Neutrophil (primary cell): ENCODE data around the gene WDR87.
"Not testable (repeated sequence)": the region's sequence is repeated elsewhere in the genome, so short reads cannot be mapped to it uniquely, and the experiment has no call there.

Experiments used
- H3K27ac ChIP-seq: fragments of 200-600 bp; sonication (generic); 2 replicates; pipeline ENCODE4 v1.5.1; 2016; ENCODE audit warnings: mild to moderate bottlenecking, moderate library complexity
- H3K27me3 ChIP-seq: fragments of 200-600 bp; sonication (generic); 2 replicates; pipeline ENCODE4 v1.6.0; 2016; ENCODE audit warnings: mild to moderate bottlenecking
- H3K36me3 ChIP-seq: fragments of 200-600 bp; sonication (generic); 2 replicates; pipeline ENCODE4 v1.5.1; 2017
- H3K4me1 ChIP-seq, 2 experiments: fragments of 200-600 bp in 1 of 2; sonication (generic) in 1 of 2; 1 replicate in 1 of 2; 2 replicates in 1 of 2; pipeline versions ENCODE4 v1.5.1 to v1.6.1; 2013 to 2016; ENCODE audit warnings: low read depth in 1 of 2, low read length in 1 of 2, mild to moderate bottlenecking in 1 of 2, moderate library complexity in 1 of 2; ENCODE audit not compliant: control insufficient read depth in 1 of 2, insufficient read depth in 1 of 2
- H3K4me3 ChIP-seq, 2 experiments: fragments of 200-600 bp in 1 of 2; sonication (generic) in 1 of 2; 1 replicate in 1 of 2; 2 replicates in 1 of 2; pipeline ENCODE4 v1.5.1; 2013 to 2016; ENCODE audit warnings: low read depth in 1 of 2, low read length in 1 of 2, mild to moderate bottlenecking in 1 of 2, moderate library complexity in 1 of 2
- H3K9me3 ChIP-seq: fragments of 200-600 bp; sonication (generic); 2 replicates; pipeline ENCODE4 v1.5.1; 2016
- TF ChIP-seq, protein P1 (sequence below): fragments of 200-600 bp; sonication (generic); IDR thresholded peaks from 2 replicates; pipeline ENCODE4 v1.5.1; 2016; ENCODE audit warnings: antibody characterized with exemption

WDR87 gene

DNA sequence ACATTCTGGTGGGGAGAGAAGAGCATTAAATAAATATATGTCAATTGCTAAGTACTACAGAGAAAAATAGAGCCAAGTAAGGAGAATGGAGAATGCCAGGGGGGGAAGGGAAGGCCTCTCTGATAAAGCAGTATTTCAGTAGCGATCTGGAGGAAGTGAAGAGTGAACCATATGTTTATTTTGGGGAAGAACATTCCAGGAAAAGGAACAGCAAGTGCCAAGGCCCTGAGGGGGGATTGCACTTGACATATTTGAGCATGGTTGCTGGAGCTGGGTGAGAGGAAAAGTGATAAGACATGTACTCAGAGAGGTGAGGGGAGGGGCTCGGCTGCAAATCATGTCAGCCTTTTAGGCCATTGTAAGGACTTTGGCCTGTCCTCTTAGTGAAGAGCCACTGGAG is 30.4 kb downstream of the WDR87 start:
- Histone ChIP-seq H3K4me1 (no peaks in the 10 kb centered on the region), H3K27me3 (no peaks in the 10 kb centered on the region), H3K27ac (no peak overlapping the region), H3K4me3 (no peak overlapping the region), H3K36me3 (no peaks in the 10 kb centered on the region), H3K9me3 (no peaks in the 10 kb centered on the region)
- TF ChIP-seq, protein P1, sequence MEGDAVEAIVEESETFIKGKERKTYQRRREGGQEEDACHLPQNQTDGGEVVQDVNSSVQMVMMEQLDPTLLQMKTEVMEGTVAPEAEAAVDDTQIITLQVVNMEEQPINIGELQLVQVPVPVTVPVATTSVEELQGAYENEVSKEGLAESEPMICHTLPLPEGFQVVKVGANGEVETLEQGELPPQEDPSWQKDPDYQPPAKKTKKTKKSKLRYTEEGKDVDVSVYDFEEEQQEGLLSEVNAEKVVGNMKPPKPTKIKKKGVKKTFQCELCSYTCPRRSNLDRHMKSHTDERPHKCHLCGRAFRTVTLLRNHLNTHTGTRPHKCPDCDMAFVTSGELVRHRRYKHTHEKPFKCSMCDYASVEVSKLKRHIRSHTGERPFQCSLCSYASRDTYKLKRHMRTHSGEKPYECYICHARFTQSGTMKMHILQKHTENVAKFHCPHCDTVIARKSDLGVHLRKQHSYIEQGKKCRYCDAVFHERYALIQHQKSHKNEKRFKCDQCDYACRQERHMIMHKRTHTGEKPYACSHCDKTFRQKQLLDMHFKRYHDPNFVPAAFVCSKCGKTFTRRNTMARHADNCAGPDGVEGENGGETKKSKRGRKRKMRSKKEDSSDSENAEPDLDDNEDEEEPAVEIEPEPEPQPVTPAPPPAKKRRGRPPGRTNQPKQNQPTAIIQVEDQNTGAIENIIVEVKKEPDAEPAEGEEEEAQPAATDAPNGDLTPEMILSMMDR: no peak

DNA sequence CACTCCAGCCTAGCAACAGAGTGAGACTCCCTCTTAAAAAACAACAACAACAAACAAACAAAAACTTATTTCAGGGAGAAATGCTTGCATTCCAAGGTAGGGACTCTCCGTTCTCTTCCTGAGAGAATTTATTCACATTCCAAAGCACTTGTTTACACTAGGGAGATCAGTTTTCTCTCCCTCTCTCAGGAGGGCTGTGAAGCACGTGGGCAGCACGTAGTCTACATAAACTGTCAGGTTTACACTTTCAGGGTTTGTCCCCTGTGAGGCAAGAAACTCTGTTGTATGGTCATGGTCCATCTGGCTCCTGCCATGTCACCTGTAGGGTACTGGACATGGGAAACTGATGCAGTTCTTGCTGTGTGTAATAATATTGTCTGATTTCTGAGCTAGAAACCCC is 31.6 kb downstream of the WDR87 start:
- Histone ChIP-seq H3K27me3 (no peaks in the 10 kb centered on the region), H3K4me3 (no peak overlapping the region), H3K9me3 (no peaks in the 10 kb centered on the region), H3K36me3 (no peaks in the 10 kb centered on the region), H3K27ac (no peak overlapping the region), H3K4me1 (no peaks in the 10 kb centered on the region)
- TF ChIP-seq, protein P1: no peak

DNA sequence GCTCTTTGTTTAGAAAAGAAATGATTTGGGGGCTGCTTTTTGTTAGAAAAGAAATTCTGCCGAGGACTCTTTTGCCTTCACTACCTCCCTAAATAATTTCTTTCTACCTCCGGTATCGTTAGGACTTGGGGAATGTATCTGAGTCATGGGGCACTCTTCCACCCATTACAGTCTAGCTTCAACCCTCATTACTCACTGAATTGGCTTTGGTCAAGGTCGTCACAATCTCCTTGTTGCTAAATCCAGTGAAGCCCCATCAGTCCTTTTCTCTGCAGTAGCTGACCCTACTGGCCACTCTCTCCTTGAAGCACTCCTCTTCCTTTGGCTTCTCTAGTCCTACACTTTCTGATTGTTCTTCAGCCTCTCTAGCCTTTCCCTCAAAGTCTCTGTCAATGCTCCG is 34.0 kb downstream of the WDR87 start:
- Histone ChIP-seq H3K27me3 (no peaks in the 10 kb centered on the region), H3K9me3 (no peaks in the 10 kb centered on the region)
- TF ChIP-seq, protein P1: no peak

DNA sequence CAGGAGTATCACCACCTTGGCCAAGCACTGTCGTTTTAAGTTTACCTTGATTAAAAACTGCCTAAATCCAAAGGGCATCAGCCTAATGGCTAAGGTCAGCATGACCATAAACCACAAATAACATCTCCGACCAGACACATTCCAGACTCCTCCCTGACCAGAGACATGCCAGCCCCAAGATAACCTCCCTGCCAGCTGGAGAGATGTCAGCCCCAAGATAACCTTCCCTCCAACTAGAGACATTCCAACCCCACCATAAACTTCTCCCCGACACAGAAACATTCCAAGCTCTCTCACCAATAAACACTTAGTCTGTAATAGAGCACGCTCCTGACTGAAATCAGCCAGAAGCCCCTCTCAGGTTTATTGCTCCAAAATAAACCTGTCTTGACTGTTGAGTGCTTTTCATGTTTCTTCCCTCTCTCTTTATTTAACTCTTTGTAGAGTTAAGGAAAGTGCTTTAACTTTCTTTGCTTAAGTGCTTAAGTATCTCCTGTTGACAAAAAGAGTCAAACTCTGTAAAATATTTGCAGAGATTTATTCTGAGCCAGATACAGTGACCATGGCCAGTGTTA is 36.5 kb downstream of the WDR87 start:
- TF ChIP-seq, protein P1: no peak
- H3K27ac ChIP-seq: no peak overlapping the region
- no peaks in the 10 kb centered on the region for H3K36me3 ChIP-seq
- H3K4me3 ChIP-seq: no peak overlapping the region
- no peaks in the 10 kb centered on the region for H3K9me3 ChIP-seq
- no peaks in the 10 kb centered on the region for H3K4me1 ChIP-seq
- H3K27me3 ChIP-seq: no peaks in the 10 kb centered on the region

More for the DNA sequence above, 34.0 kb downstream of the WDR87 start:
- Histone ChIP-seq H3K4me1 (no peaks in the 10 kb centered on the region), H3K36me3 (no peaks in the 10 kb centered on the region), H3K27ac (no peak overlapping the region), H3K4me3 (no peak overlapping the region)

DNA sequence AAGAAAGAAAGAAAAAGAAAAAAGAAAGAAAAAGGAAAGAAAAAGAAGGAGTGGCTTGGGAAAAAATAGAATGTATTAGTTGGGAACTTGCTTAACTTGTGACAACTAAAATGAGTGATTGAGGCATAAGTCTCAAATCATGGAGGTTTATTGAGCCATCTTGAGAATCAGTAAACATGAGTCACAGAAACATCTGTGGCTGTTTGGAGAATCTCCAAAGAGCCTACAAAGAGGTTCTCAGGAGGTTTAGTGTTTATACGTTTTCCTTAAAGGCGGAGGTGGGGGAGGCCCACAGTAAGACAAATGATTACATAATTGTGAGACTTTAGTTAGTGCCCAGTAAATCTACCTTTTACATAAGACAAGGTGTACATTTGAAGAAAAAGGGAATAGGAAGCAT is 38.6 kb downstream of the WDR87 start:
- TF ChIP-seq, protein P1: no peak
- H3K4me3 ChIP-seq: no peak overlapping the region
- no peak overlapping the region for H3K27ac ChIP-seq
- no peaks in the 10 kb centered on the region for H3K4me1 ChIP-seq
- no peaks in the 10 kb centered on the region for H3K36me3 ChIP-seq
- H3K27me3 ChIP-seq: no peaks in the 10 kb centered on the region
- no peaks in the 10 kb centered on the region for H3K9me3 ChIP-seq

DNA sequence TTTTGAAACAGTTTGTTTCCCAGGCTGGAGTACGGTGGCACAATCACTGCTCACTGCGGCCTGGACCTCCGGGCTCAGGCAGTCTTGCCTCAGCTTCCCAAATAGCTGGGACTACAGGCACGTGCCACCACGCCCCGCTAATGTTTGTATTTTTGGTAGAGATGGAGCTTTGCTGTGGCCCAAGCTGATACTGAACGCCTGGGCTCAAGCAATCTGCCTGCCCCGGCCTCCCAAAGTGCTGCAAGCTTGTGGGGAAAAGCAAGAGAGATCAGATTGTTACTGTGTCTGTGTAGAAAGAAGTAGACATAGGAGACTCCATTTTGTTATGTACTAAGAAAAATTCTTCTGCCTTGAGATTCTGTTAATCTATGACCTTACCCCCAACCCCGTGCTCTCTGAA is 40.5 kb downstream of the WDR87 start:
- not testable (repeated sequence) for H3K27ac ChIP-seq, H3K36me3 ChIP-seq, H3K4me1 ChIP-seq, H3K27me3 ChIP-seq, H3K9me3 ChIP-seq, H3K4me3 ChIP-seq
